GM12872 (cell line): ENCODE data around the gene RHBDL3.

Source experiments
- CTCF ChIP-seq: IDR thresholded peaks from 3 replicates; pipeline ENCODE4 v1.5.1; 2011; ENCODE audit warnings: low read depth, mild to moderate bottlenecking, low read length, moderate library complexity; ENCODE audit not compliant: insufficient read depth

The RHBDL3 gene

GRCh38 chr17:32361270-32361669 is 95.6 kb downstream of the RHBDL3 start:
- no peak for TF ChIP-seq CTCF

DNA sequence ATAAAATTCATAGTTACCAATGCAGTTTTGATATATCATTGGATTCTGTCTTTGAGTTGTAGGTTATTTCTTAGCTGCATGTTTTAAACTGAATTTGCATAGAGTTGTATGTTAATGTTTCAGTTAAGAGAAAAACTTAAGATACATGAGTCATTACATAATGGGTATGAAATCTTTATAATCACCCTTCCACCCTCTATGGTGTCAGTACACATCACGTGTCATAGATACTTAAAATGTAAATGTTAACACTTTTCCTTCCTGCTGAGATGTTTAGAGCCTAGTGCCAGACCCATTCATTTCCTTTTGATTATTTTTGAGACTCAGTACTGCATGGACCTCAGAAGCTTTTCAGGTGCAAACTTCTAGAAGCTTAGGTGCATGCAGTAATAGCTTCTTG is 104.8 kb downstream of the RHBDL3 start:
- no peak for TF ChIP-seq CTCF
